ENCODE results near the gene FANCE.

The FANCE gene

GRCh38 chr6:35452183-35453090, at the start of gene FANCE:
FANCE (plus strand) TSS chr6:35452338; CDS start chr6:35452546, 208 bp downstream.
- peak; percentile 53 to 89 (median 80) for DNase-seq

GRCh38 chr6:35402856-35403191, 49.3 kb upstream of the FANCE start:
- no peak for DNase-seq

GRCh38 chr6:35403544-35404442, 48.3 kb upstream of the FANCE start:
- DNase-seq, result no peak

GRCh38 chr6:35406711-35407485, 45.2 kb upstream of the FANCE start:
- DNase-seq, result no peak

GRCh38 chr6:35409245-35409644, 42.9 kb upstream of the FANCE start:
- DNase-seq, result no peak

- DNase-seq, result no peak
Observed at GRCh38 chr6:35410131-35410530, 42.0 kb upstream of the FANCE start.

- DNase-seq, result peak in 1 of 6 experiments; percentile 26
Observed at GRCh38 chr6:35411066-35411465, 41.1 kb upstream of the FANCE start.

GRCh38 chr6:35412102-35412501, 40.0 kb upstream of the FANCE start:
- DNase-seq, result no peak

- DNase-seq, result no peak
Observed at GRCh38 chr6:35413911-35414310, 38.2 kb upstream of the FANCE start.

- peak; percentile 3 to 22 (median 9) for DNase-seq
Observed at GRCh38 chr6:35415065-35415891, 36.9 kb upstream of the FANCE start.

- peak in 1 of 6 experiments; percentile 10 for DNase-seq
Observed at GRCh38 chr6:35417979-35418661, 34.0 kb upstream of the FANCE start.

- peak in 4 of 6 experiments; percentile 12 to 28 (median 22) for DNase-seq
Observed at GRCh38 chr6:35419417-35419816, 32.7 kb upstream of the FANCE start.

- DNase-seq, result no peak
Observed at GRCh38 chr6:35419961-35420360, 32.2 kb upstream of the FANCE start.

GRCh38 chr6:35425284-35425683, 26.9 kb upstream of the FANCE start:
- no peak for DNase-seq

GRCh38 chr6:35426074-35426473, 26.1 kb upstream of the FANCE start:
- DNase-seq, result no peak

GRCh38 chr6:35427435-35427834, 24.7 kb upstream of the FANCE start:
- DNase-seq, result no peak

GRCh38 chr6:35427851-35428321, 24.3 kb upstream of the FANCE start:
- DNase-seq, result no peak

GRCh38 chr6:35428421-35429149, 23.6 kb upstream of the FANCE start:
- DNase-seq, result no peak

- no peak for DNase-seq
Observed at GRCh38 chr6:35429463-35429862, 22.7 kb upstream of the FANCE start.

GRCh38 chr6:35432291-35432690, 19.8 kb upstream of the FANCE start:
- DNase-seq, result no peak

Data from stimulated activated naive CD4-positive, alpha-beta T cell (primary cell).